HEK293T (cell line): ENCODE measurements around the gene EBF3.

Experiments used
- ARNT ChIP-seq: fragments of 450-650 bp; IDR thresholded peaks from 2 replicates; pipeline ENCODE4 v1.6.1; 2017; ENCODE audit warnings: mild to moderate bottlenecking
- BHLHE40 ChIP-seq: fragments of 450-650 bp; IDR thresholded peaks from 2 replicates; pipeline ENCODE4 v1.6.1; 2016; ENCODE audit warnings: mild to moderate bottlenecking, moderate library complexity, borderline replicate concordance
- ELF4 ChIP-seq: fragments of 450-650 bp; IDR thresholded peaks from 2 replicates; pipeline ENCODE4 v1.6.1; 2017; ENCODE audit warnings: antibody characterized with exemption
- FOXA1 ChIP-seq: fragments of 450-650 bp; IDR thresholded peaks from 2 replicates; pipeline ENCODE4 v1.6.1; 2016; ENCODE audit warnings: mild to moderate bottlenecking
- FOXK2 ChIP-seq: fragments of 450-650 bp; IDR thresholded peaks from 2 replicates; pipeline ENCODE4 v1.6.1; 2016; ENCODE audit warnings: mild to moderate bottlenecking
- FOXM1 ChIP-seq: fragments of 450-650 bp; IDR thresholded peaks from 2 replicates; pipeline ENCODE4 v1.6.1; 2017; ENCODE audit warnings: mild to moderate bottlenecking, borderline replicate concordance
- HDGF ChIP-seq: fragments of 450-650 bp; IDR thresholded peaks from 2 replicates; pipeline ENCODE4 v1.6.1; 2017; ENCODE audit warnings: antibody characterized with exemption, borderline replicate concordance
- LEF1 ChIP-seq: fragments of 450-650 bp; IDR thresholded peaks from 2 replicates; pipeline ENCODE4 v1.6.1; 2017; ENCODE audit warnings: mild to moderate bottlenecking, borderline replicate concordance
- NFRKB ChIP-seq: fragments of 450-650 bp; IDR thresholded peaks from 2 replicates; pipeline ENCODE4 v1.6.1; 2016; ENCODE audit warnings: mild to moderate bottlenecking, moderate library complexity
- SP1 ChIP-seq: fragments of 450-650 bp; IDR thresholded peaks from 2 replicates; pipeline ENCODE4 v1.6.1; 2017
- TARDBP ChIP-seq: fragments of 450-650 bp; IDR thresholded peaks from 2 replicates; pipeline ENCODE4 v1.6.1; 2016
- ZNF384 ChIP-seq: fragments of 450-650 bp; IDR thresholded peaks from 2 replicates; pipeline ENCODE4 v1.6.1; 2016

- TF ChIP-seq TARDBP (no peak), SP1 (no peak), BHLHE40 (no peak), HDGF (no peak), FOXA1 (no peak), FOXK2 (no peak), ARNT (no peak), ELF4 (no peak), FOXM1 (no peak), ZNF384 (no peak), NFRKB (no peak), LEF1 (no peak)
Observed at GRCh38 chr10:129841071-129841470, 123.0 kb downstream of the EBF3 start.
